Liver (tissue), 3 donors: ENCODE results near the gene PLA2G5.

Source experiments
- RAD21 ChIP-seq, 2 donors: IDR thresholded peaks; 2 replicates each; pipeline ENCODE4 v1.6.1; 2016; ENCODE audit warnings: antibody characterized with exemption in 2 of 2, mild to moderate bottlenecking in 2 of 2
- YY1 ChIP-seq: IDR thresholded peaks from 2 replicates; pipeline ENCODE4 v1.6.1; 2016; ENCODE audit warnings: antibody characterized with exemption, mild to moderate bottlenecking
- TF ChIP-seq, protein P1 (sequence below): fragments of 150-350 bp; IDR thresholded peaks from 2 replicates; pipeline ENCODE4 v1.5.1; 2017; ENCODE audit warnings: improper control_type of control experiment, low read depth, low read length; ENCODE audit not compliant: missing input control
- TF ChIP-seq, protein P2 (sequence below): IDR thresholded peaks from 2 replicates; pipeline ENCODE4 v1.6.1; 2016; ENCODE audit warnings: antibody characterized with exemption
- donor health status: healthy.
- donor health status: healthy.

DNA sequence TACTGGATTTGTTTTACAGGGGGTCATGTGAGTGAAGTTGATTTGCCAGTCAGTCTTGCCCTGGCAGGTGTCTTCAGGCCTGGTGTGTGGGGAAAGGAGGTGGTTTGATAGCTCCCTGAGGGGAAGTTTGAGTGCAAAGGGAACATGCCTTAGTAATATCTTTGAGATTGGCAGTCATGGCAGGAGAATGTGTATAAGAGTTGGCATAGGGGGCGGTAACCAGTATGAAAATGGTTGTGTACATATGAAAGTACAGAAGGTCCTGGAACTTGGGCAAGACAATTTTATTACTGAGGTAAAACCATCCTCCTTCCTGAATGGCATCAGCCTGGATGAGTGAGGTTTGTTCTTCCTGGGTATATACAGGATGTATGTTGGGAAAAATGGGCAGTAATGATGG is 37.6 kb upstream of the PLA2G5 start:
- TF ChIP-seq RAD21 (IDR thresholded peaks at IDR 0.05): no peak
- TF ChIP-seq, protein P1, sequence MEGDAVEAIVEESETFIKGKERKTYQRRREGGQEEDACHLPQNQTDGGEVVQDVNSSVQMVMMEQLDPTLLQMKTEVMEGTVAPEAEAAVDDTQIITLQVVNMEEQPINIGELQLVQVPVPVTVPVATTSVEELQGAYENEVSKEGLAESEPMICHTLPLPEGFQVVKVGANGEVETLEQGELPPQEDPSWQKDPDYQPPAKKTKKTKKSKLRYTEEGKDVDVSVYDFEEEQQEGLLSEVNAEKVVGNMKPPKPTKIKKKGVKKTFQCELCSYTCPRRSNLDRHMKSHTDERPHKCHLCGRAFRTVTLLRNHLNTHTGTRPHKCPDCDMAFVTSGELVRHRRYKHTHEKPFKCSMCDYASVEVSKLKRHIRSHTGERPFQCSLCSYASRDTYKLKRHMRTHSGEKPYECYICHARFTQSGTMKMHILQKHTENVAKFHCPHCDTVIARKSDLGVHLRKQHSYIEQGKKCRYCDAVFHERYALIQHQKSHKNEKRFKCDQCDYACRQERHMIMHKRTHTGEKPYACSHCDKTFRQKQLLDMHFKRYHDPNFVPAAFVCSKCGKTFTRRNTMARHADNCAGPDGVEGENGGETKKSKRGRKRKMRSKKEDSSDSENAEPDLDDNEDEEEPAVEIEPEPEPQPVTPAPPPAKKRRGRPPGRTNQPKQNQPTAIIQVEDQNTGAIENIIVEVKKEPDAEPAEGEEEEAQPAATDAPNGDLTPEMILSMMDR: no peak
- TF ChIP-seq, protein P2, sequence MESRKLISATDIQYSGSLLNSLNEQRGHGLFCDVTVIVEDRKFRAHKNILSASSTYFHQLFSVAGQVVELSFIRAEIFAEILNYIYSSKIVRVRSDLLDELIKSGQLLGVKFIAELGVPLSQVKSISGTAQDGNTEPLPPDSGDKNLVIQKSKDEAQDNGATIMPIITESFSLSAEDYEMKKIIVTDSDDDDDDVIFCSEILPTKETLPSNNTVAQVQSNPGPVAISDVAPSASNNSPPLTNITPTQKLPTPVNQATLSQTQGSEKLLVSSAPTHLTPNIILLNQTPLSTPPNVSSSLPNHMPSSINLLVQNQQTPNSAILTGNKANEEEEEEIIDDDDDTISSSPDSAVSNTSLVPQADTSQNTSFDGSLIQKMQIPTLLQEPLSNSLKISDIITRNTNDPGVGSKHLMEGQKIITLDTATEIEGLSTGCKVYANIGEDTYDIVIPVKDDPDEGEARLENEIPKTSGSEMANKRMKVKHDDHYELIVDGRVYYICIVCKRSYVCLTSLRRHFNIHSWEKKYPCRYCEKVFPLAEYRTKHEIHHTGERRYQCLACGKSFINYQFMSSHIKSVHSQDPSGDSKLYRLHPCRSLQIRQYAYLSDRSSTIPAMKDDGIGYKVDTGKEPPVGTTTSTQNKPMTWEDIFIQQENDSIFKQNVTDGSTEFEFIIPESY: no peak
- no peak for TF ChIP-seq YY1
